Endothelial cell (in vitro differentiated cells): ENCODE data around the gene OLFM3. TPM values are rescaled to one million over a fixed set of nuclear protein-coding genes. Genes with fewer than 3 reads are reported as not detected.

Source experiments
- DNase-seq: peaks from one replicate; pipeline ENCODE4 v3.0.0; 2021; ENCODE audit warnings: low spot score
- H3K27ac Mint-ChIP-seq: one replicate; pipeline ENCODE4 v1.8.0; 2021; ENCODE audit warnings: mixed read lengths, inconsistent platforms; ENCODE audit not compliant: unreplicated experiment
- H3K27me3 Mint-ChIP-seq: one replicate; pipeline ENCODE4 v1.8.0; 2021; ENCODE audit warnings: mild to moderate bottlenecking, moderate library complexity, mixed read lengths, inconsistent platforms; ENCODE audit not compliant: unreplicated experiment
- H3K36me3 Mint-ChIP-seq: one replicate; pipeline ENCODE4 v1.8.0; 2021; ENCODE audit warnings: mild to moderate bottlenecking, low read depth, mixed read lengths, inconsistent platforms; ENCODE audit not compliant: unreplicated experiment
- H3K4me1 Mint-ChIP-seq: one replicate; pipeline ENCODE4 v1.8.0; 2021; ENCODE audit warnings: mild to moderate bottlenecking, mixed read lengths, inconsistent platforms; ENCODE audit not compliant: unreplicated experiment
- H3K4me3 Mint-ChIP-seq: one replicate; pipeline ENCODE4 v1.8.0; 2021; ENCODE audit warnings: mild to moderate bottlenecking, mixed read lengths, inconsistent platforms; ENCODE audit not compliant: unreplicated experiment
- H3K9me3 Mint-ChIP-seq: one replicate; pipeline ENCODE4 v1.8.0; 2021; ENCODE audit warnings: mixed read lengths, inconsistent platforms; ENCODE audit not compliant: unreplicated experiment
- total RNA-seq: library from RNA; stranded (reverse); fragmentation: NEBNext Ultra II Directional; extraction: Animal tissue kit (Norgen Biotek cat#: 25700); gene quantifications from one replicate; pipeline ENCODE4 v1.2.1, GENCODE V29; 2021; ENCODE audit not compliant: unreplicated experiment
- TF ChIP-seq, protein P1 (sequence below): fragments of 200-600 bp; sonication (generic); IDR thresholded peaks from one replicate; pipeline ENCODE4 v1.5.0; 2021; ENCODE audit warnings: antibody characterized with exemption; ENCODE audit not compliant: unreplicated experiment

Gene OLFM3
- total RNA-seq, 1 donor from 2014 or later: 0.23 TPM

DNA sequence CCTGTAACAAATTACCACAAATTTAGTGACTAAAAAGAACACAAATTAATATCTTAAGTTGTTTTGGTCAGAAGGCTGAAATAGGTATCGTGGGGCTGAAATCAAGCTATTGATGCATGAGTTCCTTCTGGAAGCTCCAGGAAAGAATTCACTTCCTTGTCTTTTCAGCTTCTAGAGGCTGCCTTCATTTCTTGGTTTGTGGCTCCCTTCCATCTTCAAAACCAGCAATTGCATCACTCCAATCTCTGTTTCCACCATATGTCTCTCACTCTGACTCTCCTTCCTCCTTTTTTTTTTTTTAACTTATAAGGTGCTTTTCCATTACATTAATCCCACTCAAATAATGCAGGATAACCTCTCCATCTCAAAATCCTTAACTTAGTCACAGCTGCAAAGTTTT is 78.4 kb downstream of the OLFM3 start:
- no peaks in the 10 kb centered on the region for H3K4me1 Mint-ChIP-seq
- TF ChIP-seq, protein P1, sequence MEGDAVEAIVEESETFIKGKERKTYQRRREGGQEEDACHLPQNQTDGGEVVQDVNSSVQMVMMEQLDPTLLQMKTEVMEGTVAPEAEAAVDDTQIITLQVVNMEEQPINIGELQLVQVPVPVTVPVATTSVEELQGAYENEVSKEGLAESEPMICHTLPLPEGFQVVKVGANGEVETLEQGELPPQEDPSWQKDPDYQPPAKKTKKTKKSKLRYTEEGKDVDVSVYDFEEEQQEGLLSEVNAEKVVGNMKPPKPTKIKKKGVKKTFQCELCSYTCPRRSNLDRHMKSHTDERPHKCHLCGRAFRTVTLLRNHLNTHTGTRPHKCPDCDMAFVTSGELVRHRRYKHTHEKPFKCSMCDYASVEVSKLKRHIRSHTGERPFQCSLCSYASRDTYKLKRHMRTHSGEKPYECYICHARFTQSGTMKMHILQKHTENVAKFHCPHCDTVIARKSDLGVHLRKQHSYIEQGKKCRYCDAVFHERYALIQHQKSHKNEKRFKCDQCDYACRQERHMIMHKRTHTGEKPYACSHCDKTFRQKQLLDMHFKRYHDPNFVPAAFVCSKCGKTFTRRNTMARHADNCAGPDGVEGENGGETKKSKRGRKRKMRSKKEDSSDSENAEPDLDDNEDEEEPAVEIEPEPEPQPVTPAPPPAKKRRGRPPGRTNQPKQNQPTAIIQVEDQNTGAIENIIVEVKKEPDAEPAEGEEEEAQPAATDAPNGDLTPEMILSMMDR: no peak
- no peak for DNase-seq

DNA sequence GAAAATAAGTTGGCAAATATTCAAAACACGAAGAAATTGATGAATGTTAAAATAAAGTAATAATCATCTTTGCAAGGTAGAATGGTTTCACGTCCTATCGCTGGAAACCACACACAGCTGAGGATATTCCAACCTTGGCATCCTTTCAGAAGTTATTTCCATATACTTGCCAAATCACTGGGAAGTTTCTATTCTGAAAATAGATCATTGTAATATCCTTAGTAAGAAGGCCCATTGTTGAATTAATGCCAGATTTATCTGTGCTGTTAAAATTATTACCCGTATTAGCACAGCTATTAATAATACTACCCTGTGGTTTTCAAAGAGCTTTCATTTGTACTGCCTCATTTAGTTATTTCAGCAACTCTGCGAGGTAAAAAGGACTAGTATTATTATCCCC is 81.1 kb downstream of the OLFM3 start:
- no peak for DNase-seq
- Mint-ChIP-seq H3K36me3 (no peaks in the 10 kb centered on the region), H3K27me3 (no peaks in the 10 kb centered on the region), H3K4me1 (no peaks in the 10 kb centered on the region), H3K9me3 (no peaks in the 10 kb centered on the region), H3K4me3 (no peak overlapping the region), H3K27ac (no peak overlapping the region)
- TF ChIP-seq, protein P1: no peak

More for the DNA sequence above, 78.4 kb downstream of the OLFM3 start:
- Mint-ChIP-seq H3K9me3 (no peaks in the 10 kb centered on the region), H3K27ac (no peak overlapping the region), H3K4me3 (no peak overlapping the region), H3K36me3 (no peaks in the 10 kb centered on the region), H3K27me3 (no peaks in the 10 kb centered on the region)

DNA sequence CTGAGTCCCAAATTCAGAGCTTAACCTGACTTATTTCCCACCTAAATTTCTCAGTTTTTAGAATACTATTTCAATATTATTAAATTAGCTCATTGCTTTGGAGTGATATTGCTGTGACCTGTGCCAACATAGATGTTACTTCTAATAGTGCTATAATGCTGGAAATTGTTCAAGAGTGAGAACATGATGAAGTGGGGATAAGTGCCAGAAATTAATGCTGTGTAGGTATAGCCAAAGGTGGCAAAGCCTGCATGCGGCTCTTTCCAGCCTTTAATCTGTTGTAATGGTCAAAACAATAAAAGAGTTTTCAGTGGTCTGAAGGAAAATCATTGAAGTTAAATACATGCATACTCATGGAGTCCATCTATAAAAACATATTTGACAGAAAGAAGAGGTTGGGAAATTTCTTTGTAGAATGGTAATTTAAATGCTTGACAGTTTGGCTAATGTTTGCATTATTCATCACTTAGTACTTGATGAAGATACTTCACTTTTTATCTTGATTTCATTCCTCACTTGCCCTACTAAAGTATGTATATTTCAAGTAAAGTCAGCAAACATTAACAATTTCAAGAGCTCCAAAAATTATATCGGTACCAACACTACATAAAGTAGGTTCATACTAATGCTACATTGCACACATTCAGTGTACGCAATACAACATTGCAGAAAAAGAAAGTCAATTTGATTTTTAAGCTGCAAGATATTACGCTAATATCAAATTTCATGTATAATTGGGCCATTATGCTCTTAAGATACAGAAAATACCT is 82.1 kb downstream of the OLFM3 start:
- TF ChIP-seq, protein P1: no peak
- Mint-ChIP-seq H3K27ac (no peak overlapping the region), H3K9me3 (no peaks in the 10 kb centered on the region), H3K36me3 (no peaks in the 10 kb centered on the region), H3K27me3 (no peaks in the 10 kb centered on the region), H3K4me3 (no peak overlapping the region), H3K4me1 (no peaks in the 10 kb centered on the region)
- DNase-seq: no peak

DNA sequence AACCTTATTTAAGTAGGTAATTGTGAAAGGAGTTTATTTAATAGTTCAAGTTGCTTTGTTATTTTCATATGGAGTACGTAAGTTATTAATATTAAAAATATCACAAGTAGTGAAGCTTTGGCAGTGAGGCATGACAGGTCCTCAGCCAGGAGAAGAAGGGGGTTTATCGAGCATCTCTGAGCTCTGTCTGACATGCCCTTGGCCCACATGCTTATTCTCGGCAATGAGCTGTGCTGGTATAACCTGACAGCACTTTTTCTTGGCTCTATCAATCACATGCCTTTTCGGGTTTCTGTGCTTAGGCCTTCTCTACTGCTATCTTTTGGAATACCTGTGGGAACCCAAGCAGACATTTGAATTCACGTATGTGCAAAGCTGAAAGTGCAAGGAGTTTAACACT is 84.8 kb downstream of the OLFM3 start:
- Mint-ChIP-seq H3K4me3 (no peak overlapping the region), H3K9me3 (no peaks in the 10 kb centered on the region), H3K36me3 (no peaks in the 10 kb centered on the region), H3K4me1 (no peaks in the 10 kb centered on the region), H3K27me3 (no peaks in the 10 kb centered on the region), H3K27ac (no peak overlapping the region)
- TF ChIP-seq, protein P1: no peak
- DNase-seq: no peak

DNA sequence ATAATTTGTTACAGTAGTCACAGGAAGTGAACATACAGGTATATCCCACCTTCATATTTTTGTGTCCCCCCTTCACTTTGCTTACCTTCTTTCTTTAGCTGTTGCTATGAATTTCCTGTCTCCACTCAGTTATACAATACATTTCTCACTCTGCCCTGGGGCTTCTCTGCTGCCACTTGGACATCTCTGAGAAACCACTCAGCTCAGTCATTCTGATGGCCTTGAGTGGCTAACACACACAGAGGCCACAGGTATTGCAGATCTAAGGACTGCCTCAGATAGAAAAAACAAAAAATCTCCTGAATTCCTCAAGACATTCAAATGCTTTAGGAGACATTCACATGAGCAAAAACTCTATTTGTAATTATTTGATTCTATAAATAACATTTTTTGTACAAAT is 87.7 kb downstream of the OLFM3 start:
- TF ChIP-seq, protein P1: no peak
- H3K4me1 Mint-ChIP-seq: no peaks in the 10 kb centered on the region
- H3K9me3 Mint-ChIP-seq: no peaks in the 10 kb centered on the region
- no peaks in the 10 kb centered on the region for H3K36me3 Mint-ChIP-seq
- H3K27ac Mint-ChIP-seq: no peak overlapping the region
- H3K27me3 Mint-ChIP-seq: no peaks in the 10 kb centered on the region
- DNase-seq: no peak
- no peak overlapping the region for H3K4me3 Mint-ChIP-seq
